AG09309 (cell line): ENCODE results near the gene ERC1.
A peak's percentile ranks its signal among the peaks of the same experiment; 100 is the strongest.

ENCODE experiments used
- DNase-seq: peaks from one replicate; pipeline ENCODE4 v3.0.0-alpha.2; 2010; ENCODE audit warnings: low read depth
- H3K4me3 ChIP-seq: 2 replicates; pipeline ENCODE4 v1.5.1; 2011; ENCODE audit warnings: mild to moderate bottlenecking, low read depth, low read length, moderate library complexity; ENCODE audit not compliant: control insufficient read depth
- CTCF ChIP-seq: IDR thresholded peaks from 2 replicates; pipeline ENCODE4 v1.5.1; 2011; ENCODE audit warnings: mild to moderate bottlenecking, low read depth, low read length, inconsistent platforms; ENCODE audit not compliant: insufficient read depth, control insufficient read depth; ENCODE audit errors: missing control alignments

The ERC1 gene

GRCh38 chr12:1199700-1200099, 208.7 kb downstream of the ERC1 start:
- no peak for TF ChIP-seq CTCF
- no peak overlapping the region for H3K4me3 ChIP-seq
- DNase-seq: no peak

- DNase-seq: no peak
- no peak overlapping the region for H3K4me3 ChIP-seq
Observed at GRCh38 chr12:1201030-1201429, 210.0 kb downstream of the ERC1 start.

GRCh38 chr12:1201886-1202285, 210.9 kb downstream of the ERC1 start:
- TF ChIP-seq CTCF: no peak
- no peak for DNase-seq
- H3K4me3 ChIP-seq: no peak overlapping the region

More at GRCh38 chr12:1201030-1201429, 210.0 kb downstream of the ERC1 start:
- no peak for TF ChIP-seq CTCF

GRCh38 chr12:1203735-1204019, 212.7 kb downstream of the ERC1 start:
- DNase-seq: no peak
- no peak for TF ChIP-seq CTCF
- no peak overlapping the region for H3K4me3 ChIP-seq

- no peak for DNase-seq
- H3K4me3 ChIP-seq: peak overlapping the region; percentile 31
- TF ChIP-seq CTCF: no peak
Observed at GRCh38 chr12:1204581-1205121, 213.6 kb downstream of the ERC1 start.

GRCh38 chr12:1205512-1206060, 214.6 kb downstream of the ERC1 start:
- no peak overlapping the region for H3K4me3 ChIP-seq
- DNase-seq: peak; percentile 27
- TF ChIP-seq CTCF: no peak
